SHP77 (cell line): Measurements from ENCODE around the gene PLXDC2.
"Not testable (repeated sequence)": the region's sequence is repeated elsewhere in the genome, so short reads cannot be mapped to it uniquely, and the experiment has no call there.

ENCODE experiments used
- DNase-seq, 2 experiments: peaks; one replicate each; lab custom pipeline; 2025; lab: John Stamatoyannopoulos, UW

The PLXDC2 gene

DNA sequence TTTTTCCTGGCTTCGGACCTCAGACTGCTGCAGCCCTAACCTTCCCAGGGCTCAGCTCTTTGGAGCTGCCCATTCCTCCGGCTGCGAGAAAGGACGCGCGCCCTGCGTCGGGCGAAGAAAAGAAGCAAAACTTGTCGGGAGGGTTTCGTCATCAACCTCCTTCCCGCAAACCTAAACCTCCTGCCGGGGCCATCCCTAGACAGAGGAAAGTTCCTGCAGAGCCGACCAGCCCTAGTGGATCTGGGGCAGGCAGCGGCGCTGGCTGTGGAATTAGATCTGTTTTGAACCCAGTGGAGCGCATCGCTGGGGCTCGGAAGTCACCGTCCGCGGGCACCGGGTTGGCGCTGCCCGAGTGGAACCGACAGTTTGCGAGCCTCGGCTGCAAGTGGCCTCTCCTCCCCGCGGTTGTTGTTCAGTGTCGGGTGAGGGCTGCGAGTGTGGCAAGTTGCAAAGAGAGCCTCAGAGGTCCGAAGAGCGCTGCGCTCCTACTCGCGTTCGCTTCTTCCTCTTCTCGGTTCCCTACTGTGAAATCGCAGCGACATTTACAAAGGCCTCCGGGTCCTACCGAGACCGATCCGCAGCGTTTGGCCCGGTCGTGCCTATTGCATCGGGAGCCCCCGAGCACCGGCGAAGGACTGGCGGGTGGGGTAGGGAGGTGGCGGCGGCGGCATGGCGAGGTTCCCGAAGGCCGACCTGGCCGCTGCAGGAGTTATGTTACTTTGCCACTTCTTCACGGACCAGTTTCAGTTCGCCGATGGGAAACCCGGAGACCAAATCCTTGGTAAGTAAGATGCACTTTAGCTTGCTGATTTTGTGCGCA, at the start of gene PLXDC2:
Gene PLXDC2 (plus strand): TSS at position 22 of the 820 bp plus-strand sequence.
- DNase-seq = no peak

DNA sequence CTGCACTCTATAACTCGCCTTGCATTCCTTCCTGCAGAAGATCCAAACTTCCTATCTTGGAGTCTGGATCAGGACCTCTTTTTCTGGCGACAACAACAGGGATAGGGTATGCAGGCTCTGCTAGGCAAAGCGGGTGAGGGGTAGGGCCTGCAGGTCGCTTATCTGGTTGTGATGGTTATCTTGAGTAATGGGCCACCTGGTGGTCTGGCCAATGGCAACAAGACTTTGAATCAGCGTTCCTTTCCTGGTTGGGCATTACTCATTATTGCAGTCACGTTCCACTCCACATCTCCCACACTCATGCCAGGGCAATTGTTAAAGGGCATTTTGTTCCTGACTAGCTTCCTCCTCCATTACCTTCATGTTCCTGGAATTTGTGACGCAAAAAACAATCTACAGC, 48.4 kb upstream of the PLXDC2 start:
- DNase-seq = no peak

DNA sequence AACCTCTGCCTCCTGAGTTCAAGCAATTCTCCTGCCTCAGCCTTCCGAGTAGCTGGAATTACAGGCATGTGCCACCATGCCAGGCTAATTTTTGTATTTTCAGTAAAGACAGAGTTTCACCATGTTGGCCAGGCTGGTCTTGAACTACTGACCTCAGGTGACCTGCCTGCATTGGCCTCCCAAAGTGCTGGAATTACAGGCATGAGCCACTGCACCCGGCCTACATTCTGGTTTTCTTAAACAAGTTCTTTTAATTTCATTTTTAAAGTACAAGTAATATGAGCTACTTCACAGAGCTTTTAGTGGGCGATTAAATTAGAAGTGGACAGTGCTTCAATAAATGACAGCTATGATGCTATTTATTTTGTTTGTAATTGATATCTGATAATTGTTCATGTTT, 46.4 kb upstream of the PLXDC2 start:
- not testable (repeated sequence) for DNase-seq

DNA sequence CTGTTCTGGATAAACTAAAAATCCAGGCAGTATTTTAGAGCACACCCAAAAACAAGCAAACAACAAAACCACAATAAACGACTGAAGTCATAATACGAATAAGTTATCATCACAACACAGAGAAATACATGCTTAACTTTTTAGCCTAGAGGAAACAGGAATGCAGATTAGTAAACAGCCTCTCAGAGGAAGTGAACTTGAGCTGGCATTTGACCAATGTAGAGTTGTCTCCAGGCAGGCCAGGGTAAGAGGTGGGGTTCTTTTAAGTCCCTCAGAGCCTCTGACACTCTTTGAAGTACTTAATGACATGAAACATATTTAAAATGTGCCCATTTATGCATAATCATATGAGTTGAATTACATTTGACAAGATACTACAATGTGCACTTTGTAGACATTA, 43.3 kb upstream of the PLXDC2 start:
- DNase-seq = no peak

DNA sequence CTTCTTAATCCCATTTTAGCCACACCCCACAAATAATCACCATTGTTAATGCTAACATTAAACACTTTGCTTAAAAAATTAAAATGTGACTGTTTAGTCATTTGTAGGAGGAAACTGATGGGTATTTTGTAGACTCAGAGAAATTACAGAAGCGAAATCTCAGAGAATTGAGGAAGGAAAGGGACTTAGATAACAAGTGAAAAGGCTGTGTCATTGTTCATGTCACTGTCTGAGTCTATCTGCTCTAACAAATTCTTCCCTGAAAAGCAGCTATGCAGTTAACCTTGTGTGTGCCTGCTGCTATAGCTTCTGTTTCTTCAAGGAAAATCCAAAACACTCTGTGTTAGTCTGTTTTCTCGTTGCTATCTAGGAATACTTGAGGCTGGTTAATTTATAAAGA, 40.9 kb upstream of the PLXDC2 start:
- DNase-seq = no peak

DNA sequence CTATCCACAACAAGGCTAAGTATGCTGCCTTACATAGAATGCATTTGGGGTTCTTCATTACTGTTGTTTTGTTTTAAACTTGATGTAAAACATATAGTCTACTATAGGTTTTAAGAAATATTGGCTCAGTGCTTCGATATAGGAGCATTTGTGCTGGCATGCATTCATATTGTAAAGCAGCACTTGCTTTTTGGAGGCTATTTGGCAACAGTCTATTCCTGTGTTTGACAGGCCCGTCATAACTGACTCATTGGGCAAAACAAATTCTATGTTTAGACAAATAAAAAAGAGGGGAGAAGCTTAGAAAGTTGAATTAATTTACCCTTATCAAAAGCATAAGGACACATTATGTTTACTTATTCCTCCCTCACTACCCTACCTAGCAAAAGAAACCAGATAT, 38.4 kb upstream of the PLXDC2 start:
- no peak for DNase-seq

DNA sequence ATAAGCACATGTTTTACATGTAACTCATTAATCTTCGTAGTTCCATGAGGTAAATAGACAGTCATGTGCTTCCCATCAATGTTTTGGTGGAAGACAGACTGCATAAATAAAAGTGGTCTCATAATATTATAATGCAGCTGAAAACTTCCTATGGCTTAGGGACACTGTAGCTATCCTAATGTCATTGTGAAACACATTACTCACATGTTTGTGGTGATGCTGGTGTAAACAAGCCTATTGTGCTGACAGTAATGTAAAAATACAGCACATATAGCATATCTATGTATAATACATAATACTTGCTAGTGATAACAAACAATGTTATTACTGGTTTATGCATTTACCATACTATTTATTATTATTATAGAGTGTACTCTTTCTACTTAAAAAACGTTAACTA, 37.2 kb upstream of the PLXDC2 start:
- no peak for DNase-seq

DNA sequence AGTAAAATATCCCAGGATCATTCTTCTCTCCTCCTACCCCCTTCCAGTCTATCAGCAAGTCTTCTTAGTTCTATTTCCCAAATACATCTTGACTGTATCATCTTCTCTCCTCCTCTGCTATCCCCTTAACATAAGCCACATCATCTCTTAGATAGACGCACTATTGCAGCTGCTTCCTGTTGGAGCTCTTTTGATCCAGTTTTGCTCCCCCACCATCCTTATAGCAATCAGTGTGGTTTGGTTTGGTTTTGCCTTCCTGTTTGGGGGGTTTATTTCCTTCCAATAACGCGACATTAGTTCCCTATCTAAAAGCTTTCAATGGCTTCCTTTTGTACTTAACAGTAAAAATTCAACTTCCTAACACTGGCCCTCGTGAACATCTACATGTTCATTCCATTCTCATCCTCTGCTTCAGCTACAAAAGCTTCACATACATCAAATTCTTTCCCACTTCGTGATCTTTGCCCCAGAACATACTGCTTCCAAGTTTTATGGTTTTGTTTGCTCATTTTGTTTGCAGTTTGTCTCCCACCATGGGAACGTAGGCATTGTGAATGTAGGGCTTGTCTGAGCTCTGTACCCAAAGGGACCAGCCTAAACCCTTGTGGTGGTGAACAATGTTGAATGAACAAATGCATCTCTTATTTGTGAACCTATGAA, 33.7 kb upstream of the PLXDC2 start:
- no peak for DNase-seq

DNA sequence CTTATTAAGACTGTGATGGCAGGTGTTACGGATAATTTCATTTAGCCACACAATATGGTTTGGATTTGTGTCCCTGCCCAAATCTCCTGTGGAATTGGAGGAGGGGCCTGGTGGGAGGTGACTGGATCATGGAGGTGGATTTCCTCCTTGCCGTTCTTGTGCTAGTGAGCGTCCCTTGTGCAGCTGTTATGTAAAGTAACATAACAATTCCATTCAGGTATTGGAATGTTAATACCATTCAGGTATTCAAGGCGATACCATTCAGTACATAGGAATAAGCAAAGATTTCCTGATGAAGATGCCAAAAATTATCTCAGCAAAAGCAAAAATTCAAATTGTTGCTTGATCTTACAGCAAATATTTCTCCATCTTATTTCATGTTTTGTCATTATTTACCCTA, 32.5 kb upstream of the PLXDC2 start:
- no peak for DNase-seq

DNA sequence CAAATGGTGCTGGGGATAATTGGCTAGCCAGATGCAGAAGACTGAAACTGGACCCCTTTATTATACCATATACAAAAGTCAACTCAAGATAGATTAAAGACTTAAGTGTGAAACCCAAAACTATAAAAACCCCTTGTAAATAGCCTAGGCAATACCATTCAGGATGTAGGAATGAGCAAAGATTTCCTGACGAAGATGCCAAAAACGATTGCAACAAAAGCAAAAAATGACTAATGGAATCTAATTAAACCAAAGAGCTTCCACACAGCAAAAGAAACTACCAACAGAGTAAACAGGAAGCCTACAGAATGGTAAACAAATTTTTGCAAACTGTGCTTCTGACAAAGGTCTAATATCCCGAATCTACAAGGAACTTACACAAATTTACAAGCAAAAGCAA, 30.9 kb upstream of the PLXDC2 start:
- no peak for DNase-seq

DNA sequence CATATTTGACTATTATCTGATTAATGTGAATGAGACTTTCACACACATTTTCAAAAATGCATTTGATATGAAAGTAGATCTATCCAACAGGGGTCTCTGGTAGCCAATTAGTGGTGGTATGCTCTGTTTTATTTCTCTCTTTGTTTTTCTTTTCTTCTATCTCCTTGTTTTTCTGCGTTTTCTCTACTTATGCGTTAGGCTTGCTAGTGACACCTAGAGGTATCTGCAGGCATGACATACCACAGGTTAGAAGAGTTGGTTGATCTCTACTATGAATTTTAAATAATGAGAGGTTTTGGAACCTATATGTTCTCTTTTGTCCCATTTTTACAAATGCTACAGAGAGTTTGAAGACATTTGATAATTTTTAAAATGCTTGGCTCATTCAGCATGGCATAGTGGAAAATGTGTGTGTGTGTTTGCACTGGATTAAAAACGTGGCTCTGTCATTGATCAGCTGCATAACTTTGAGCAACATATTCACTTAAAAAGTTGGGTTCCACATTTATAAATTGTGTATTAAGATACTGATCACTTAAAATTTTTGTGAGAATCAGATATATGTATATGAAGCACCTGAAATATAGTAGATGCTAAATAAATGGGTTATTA, 28.1 kb upstream of the PLXDC2 start:
- DNase-seq = peak; percentile 15 to 30

DNA sequence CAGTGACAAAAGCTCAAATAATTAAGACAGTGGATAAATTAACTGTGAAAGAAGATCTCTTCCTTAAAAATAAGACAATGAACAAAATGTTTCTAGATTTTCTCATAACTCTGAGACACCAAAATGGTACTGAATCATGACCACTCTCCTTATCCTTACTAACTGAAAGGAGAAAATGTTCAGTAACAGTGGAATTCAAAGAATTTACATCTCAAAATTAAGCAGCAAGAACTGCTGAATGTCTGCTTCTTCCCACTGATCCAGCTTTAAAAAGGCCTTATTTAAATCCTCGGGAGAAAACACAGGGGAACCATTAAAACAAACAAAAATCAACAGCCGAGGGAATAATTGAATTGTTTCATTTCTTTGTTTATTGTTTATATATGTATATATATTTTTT, 27.3 kb upstream of the PLXDC2 start:
- DNase-seq = no peak

DNA sequence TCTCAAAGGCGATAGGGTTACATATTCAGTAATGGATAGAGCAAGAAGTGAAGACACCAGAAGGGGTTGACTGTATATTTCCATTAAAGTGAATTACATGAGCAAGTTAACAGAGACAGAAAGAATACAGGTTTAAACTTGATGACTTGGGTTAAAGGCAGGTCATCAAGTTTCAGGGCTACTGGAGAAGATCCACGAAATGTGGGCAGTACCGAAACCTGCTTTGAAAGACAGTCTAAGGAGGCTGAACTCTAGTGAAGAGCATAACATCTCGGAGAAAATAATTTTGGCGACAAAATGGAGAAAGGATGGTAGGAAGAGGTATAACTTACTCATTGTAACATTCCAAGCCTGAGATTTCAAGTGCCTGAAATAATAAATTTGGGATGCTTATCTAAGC, 26.6 kb upstream of the PLXDC2 start:
- DNase-seq = no peak

DNA sequence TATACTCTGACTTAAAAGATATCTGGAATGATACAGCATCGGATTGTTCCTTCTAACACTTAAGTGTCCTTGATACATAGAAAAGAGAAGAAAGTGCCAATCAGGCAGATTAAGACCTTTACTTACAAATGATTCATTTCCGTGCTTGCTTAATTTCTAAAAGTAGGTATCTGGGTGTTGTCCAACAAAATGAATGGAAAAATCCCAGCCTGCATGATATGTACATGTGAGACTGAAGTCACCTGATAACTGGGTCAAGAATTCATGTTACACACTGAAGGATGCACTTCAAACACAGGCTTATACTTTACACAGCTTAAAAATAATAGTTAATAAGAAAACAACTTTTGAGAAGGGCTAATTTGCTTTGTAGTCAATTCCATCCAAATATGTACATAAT, 25.2 kb upstream of the PLXDC2 start:
- no peak for DNase-seq

DNA sequence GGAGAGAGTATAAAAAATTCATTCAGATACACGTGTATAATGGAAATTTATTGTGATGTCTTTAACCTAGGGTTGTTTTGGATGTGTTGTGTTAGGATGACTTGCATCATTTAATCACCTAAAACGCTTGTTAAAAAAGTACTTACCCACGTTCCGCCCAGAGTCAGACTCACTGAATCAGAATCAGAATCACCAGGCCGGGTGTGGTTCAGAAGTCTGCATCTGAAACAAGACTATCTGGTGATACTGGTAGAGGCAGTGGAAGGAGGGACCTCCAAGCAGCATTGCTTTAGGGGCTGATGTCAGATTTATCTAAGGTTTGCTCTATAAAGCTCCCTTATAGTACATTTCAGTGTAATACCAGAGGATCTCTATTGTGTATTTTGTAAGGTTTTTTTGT, 20.5 kb upstream of the PLXDC2 start:
- DNase-seq = no peak

DNA sequence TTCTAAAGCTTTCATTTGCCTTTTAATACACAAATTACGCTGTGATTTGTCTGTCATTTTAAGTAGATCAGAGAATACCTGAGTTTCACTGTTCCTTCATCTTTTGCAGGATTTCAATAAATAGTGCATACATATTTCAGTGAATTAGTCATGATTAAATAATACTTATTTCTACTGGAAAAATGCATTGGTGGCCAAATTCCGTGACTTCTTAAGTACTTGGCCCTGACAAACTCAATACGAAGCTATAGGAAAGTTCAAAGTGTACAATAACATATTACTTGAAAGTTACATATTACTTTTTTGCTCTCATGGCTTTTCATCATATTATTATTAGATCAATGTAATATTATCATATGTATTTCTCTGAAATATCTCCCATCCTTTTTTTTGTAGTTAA, 16.1 kb upstream of the PLXDC2 start:
- DNase-seq = no peak

DNA sequence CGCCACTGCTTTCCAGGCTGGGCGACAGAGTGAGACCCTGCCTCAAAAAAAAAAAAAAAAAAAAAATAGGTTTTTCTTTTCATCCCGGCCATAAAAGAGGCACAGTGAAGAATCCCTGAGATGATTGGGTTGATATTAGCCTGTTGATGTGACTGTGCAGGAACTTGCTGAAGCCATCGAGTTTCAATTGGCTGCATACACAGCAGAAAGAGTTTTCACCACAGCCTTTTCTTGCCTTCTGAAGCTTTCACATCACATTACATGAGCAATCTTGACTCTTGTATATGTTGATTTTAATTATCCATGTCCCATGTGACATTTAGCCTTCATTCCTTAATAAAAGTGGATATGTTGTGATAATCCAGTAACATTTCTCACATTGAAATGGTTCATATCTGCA, 14.9 kb upstream of the PLXDC2 start:
- no peak for DNase-seq

DNA sequence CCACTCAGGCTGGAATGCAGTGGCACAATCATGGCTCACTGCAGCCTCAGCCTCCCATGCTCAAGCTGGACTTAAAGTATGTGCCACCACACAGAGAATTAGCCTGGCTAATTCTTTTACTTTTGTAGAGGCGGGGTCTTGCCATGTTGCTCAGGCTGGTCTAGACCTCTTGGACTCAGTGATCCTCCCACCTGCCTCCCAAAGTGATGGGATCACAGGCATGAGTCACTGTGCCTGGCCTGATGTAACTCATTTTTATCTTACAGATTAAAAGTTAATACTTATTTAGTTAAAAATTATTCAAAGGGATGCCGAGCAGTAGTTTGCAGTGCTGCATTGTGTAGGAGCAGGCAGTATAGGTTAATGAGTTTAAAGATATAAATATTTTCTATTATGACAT, 12.6 kb upstream of the PLXDC2 start:
- no peak for DNase-seq

DNA sequence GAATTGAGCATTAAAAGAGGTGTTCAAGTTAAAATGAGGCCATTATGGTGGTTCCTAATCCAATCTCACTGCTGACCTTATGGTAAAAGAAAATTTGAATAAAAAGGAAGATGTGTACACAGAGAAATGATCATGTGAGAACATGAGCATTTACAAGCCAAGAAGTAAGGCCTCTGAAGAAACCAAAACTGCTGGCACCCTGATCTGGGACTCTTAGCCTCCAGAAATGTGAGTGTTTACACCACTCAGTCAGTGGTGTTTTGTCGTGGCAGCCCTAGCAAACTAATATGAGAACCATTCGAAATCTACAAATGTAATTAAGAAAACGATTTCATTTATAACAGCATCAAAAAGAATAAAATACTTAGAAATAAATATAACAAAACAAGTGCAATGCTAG, 6.8 kb upstream of the PLXDC2 start:
- no peak for DNase-seq

DNA sequence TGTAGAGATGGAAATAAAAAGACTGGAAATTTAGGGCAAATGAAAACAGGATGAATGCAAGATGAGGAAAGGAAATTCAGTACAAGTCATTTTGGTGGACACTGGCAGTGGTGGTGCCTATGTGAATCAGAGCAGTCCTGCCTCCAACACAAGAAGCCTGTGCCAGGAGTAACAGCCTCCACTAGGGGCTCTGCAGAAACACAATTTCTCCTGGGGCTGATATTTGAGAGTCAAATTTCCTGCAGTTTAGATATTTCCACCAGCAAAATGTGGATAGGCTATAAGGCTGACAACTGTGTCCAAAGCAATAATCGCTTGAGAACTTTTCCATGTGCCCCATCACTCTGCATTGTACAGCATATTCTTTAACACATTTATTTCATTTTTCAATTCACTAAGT, 4.7 kb upstream of the PLXDC2 start:
- DNase-seq = peak in 1 of 2 experiments; percentile 21

DNA sequence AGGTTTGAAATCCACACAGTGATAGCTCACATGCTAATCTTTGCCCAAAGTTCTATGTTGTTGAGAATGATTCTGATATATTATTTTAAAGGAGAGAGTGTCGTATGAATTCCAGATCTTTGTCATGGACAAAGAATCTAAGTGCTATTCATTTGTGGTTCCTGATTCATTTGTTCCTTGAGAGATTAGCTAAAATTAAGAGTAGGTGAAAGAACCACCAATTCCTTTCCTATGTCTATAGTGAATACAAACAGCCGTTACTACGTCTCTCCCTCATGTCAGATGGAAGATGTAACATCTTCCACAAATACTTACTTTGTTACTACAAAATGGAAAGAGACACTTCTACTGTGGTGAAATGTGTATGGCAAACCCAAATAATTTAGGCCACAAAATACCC, 3.3 kb upstream of the PLXDC2 start:
- no peak for DNase-seq

DNA sequence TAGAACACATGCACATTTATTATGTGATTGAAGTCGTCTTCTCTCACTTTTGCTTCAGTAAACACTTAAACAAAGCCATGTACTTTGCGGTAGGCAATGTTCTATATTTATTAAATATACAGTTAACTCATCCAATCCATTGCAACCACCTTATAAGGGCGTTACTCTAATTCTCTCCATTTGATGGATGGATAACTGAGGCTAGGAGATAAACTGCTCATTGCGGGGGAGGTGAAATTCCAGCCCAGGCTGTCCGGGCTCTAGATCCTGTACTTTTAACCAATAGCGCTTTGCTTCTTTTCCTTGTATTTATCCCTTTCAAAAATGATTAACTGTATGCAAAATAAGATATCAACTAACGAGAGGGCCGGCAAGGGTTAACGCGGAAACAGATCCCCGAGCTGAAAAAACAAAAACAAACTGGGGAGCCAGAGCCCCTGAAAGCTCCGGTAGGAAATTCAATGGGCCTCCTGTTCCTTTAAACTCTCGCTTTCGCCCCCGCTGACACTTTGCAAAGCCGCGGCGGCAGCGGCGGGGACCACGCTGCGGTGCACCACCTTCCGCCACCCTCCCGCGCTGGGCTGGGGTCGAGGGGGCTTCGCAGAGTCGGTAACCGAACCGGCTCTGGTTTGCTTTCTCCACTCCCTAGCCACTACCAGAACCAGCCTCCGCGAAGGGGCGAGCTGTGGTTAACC, 1.0 kb upstream of the PLXDC2 start:
- DNase-seq = no peak
